AG09309 (cell line): Measurements from ENCODE around the gene PLCH1.

Experiments
- DNase-seq: peaks from one replicate; pipeline ENCODE4 v3.0.0-alpha.2; 2010; ENCODE audit warnings: low read depth
- H3K4me3 ChIP-seq: 2 replicates; pipeline ENCODE4 v1.5.1; 2011; ENCODE audit warnings: mild to moderate bottlenecking, low read depth, low read length, moderate library complexity; ENCODE audit not compliant: control insufficient read depth
- CTCF ChIP-seq: IDR thresholded peaks from 2 replicates; pipeline ENCODE4 v1.5.1; 2011; ENCODE audit warnings: mild to moderate bottlenecking, low read depth, low read length, inconsistent platforms; ENCODE audit not compliant: insufficient read depth, control insufficient read depth; ENCODE audit errors: missing control alignments

Gene PLCH1

GRCh38 chr3:155560135-155560534 lies 184.7 kb downstream of the PLCH1 start:
- H3K4me3 ChIP-seq = no peak overlapping the region
- DNase-seq = no peak
- TF ChIP-seq CTCF = no peak

GRCh38 chr3:155556531-155556930 lies 188.3 kb downstream of the PLCH1 start:
- no peak for DNase-seq
- TF ChIP-seq CTCF = no peak

GRCh38 chr3:155555479-155556060 lies 189.3 kb downstream of the PLCH1 start:
- no peak overlapping the region for H3K4me3 ChIP-seq
- no peak for DNase-seq
- no peak for TF ChIP-seq CTCF

More at GRCh38 chr3:155556531-155556930, 188.3 kb downstream of the PLCH1 start:
- H3K4me3 ChIP-seq = no peak overlapping the region

GRCh38 chr3:155554777-155555451 lies 190.0 kb downstream of the PLCH1 start:
- no peak overlapping the region for H3K4me3 ChIP-seq
- no peak for DNase-seq

GRCh38 chr3:155553780-155554179 lies 191.1 kb downstream of the PLCH1 start:
- no peak for DNase-seq
- H3K4me3 ChIP-seq = no peak overlapping the region
- TF ChIP-seq CTCF = no peak

More at GRCh38 chr3:155554777-155555451, 190.0 kb downstream of the PLCH1 start:
- no peak for TF ChIP-seq CTCF

GRCh38 chr3:155553326-155553725 lies 191.5 kb downstream of the PLCH1 start:
- no peak for DNase-seq

More at GRCh38 chr3:155553326-155553725, 191.5 kb downstream of the PLCH1 start:
- no peak for TF ChIP-seq CTCF
- H3K4me3 ChIP-seq = no peak overlapping the region
